ENCODE data around the gene AHCY. TPM values are rescaled to one million over a fixed set of nuclear protein-coding genes. Genes with fewer than 3 reads are reported as not detected.

Gene AHCY
- total and polyA plus RNA-seq, 2 donors (not counting 1 experiment from before 2014, with no cell fraction given) = 68.4 to 78.3 TPM

- no peak for TF ChIP-seq CTCF (conservative IDR thresholded peaks at IDR 0.05 in 1 of 2, IDR thresholded peaks at IDR 0.05 in 1 of 2; ENCODE audit: low read depth in 1 of 2, low read length in 2 of 2)
- no peak for TF ChIP-seq EZH2 (IDR thresholded peaks at IDR 0.05; ENCODE audit: low read length, missing control alignments)
- Histone ChIP-seq H3K27ac (ENCODE audit: insufficient read depth, low read length) (no peak overlapping the region), H3K9ac (ENCODE audit: insufficient read depth, low read length) (no peak overlapping the region), H3K4me1 (ENCODE audit: control insufficient read depth, extremely low read depth, insufficient read depth, low read length) (no peaks in the 10 kb centered on the region), H3K4me2 (ENCODE audit: extremely low read depth, insufficient read depth, low read length) (no peak overlapping the region), H3K79me2 (ENCODE audit: control insufficient read depth, insufficient read depth, low read length) (no peaks in the 10 kb centered on the region), H3K36me3 (ENCODE audit: control insufficient read depth, insufficient read depth, low read length) (peaks cover 10% of the 10 kb centered on the region), H4K20me1 (ENCODE audit: control insufficient read depth, extremely low read depth, insufficient read depth, low read length) (no peaks in the 10 kb centered on the region), H3K27me3 (ENCODE audit: control insufficient read depth, insufficient read depth, low read length) (no peaks in the 10 kb centered on the region), H3K9me3 (ENCODE audit: control insufficient read depth, insufficient read depth, low read depth, low read length) (no peaks in the 10 kb centered on the region), H2AFZ (ENCODE audit: low read length) (no peak overlapping the region), H3K4me3 (replicated peaks in 1 of 4; ENCODE audit: control extremely low read depth in 1 of 4, insufficient read depth in 1 of 4, low read depth in 3 of 4, low read length in 4 of 4) (no peak overlapping the region)
- DNase-seq (ENCODE audit: low read depth in 2 of 2) = no peak
Measured at GRCh38 chr20:34285450-34285849, 17.7 kb downstream of the AHCY start.

- Histone ChIP-seq H3K79me2 (ENCODE audit: control insufficient read depth, insufficient read depth, low read length) (no peaks in the 10 kb centered on the region), H3K4me3 (replicated peaks in 1 of 4; ENCODE audit: control extremely low read depth in 1 of 4, insufficient read depth in 1 of 4, low read depth in 3 of 4, low read length in 4 of 4) (no peak overlapping the region), H3K27me3 (ENCODE audit: control insufficient read depth, insufficient read depth, low read length) (no peaks in the 10 kb centered on the region), H3K4me2 (ENCODE audit: extremely low read depth, insufficient read depth, low read length) (no peak overlapping the region), H3K9me3 (ENCODE audit: control insufficient read depth, insufficient read depth, low read depth, low read length) (no peaks in the 10 kb centered on the region), H3K27ac (ENCODE audit: insufficient read depth, low read length) (no peak overlapping the region), H3K9ac (ENCODE audit: insufficient read depth, low read length) (no peak overlapping the region), H4K20me1 (ENCODE audit: control insufficient read depth, extremely low read depth, insufficient read depth, low read length) (no peaks in the 10 kb centered on the region), H2AFZ (ENCODE audit: low read length) (no peak overlapping the region), H3K4me1 (ENCODE audit: control insufficient read depth, extremely low read depth, insufficient read depth, low read length) (no peaks in the 10 kb centered on the region), H3K36me3 (ENCODE audit: control insufficient read depth, insufficient read depth, low read length) (peaks cover 8% of the 10 kb centered on the region)
- TF ChIP-seq CTCF (conservative IDR thresholded peaks at IDR 0.05 in 1 of 2, IDR thresholded peaks at IDR 0.05 in 1 of 2; ENCODE audit: low read depth in 1 of 2, low read length in 2 of 2) = no peak
- TF ChIP-seq EZH2 (IDR thresholded peaks at IDR 0.05; ENCODE audit: low read length, missing control alignments) = no peak
- no peak for DNase-seq (ENCODE audit: low read depth in 2 of 2)
Measured at GRCh38 chr20:34283844-34284243, 19.3 kb downstream of the AHCY start.

GRCh38 chr20:34282041-34282440 lies 21.1 kb downstream of the AHCY start:
- Histone ChIP-seq H3K79me2 (ENCODE audit: control insufficient read depth, insufficient read depth, low read length) (no peaks in the 10 kb centered on the region), H3K4me1 (ENCODE audit: control insufficient read depth, extremely low read depth, insufficient read depth, low read length) (no peaks in the 10 kb centered on the region), H3K27ac (ENCODE audit: insufficient read depth, low read length) (no peak overlapping the region), H3K4me2 (ENCODE audit: extremely low read depth, insufficient read depth, low read length) (no peak overlapping the region), H3K36me3 (ENCODE audit: control insufficient read depth, insufficient read depth, low read length) (peaks cover 8% of the 10 kb centered on the region), H3K9ac (ENCODE audit: insufficient read depth, low read length) (no peak overlapping the region), H3K27me3 (ENCODE audit: control insufficient read depth, insufficient read depth, low read length) (no peaks in the 10 kb centered on the region), H3K9me3 (ENCODE audit: control insufficient read depth, insufficient read depth, low read depth, low read length) (no peaks in the 10 kb centered on the region), H2AFZ (ENCODE audit: low read length) (no peak overlapping the region), H4K20me1 (ENCODE audit: control insufficient read depth, extremely low read depth, insufficient read depth, low read length) (no peaks in the 10 kb centered on the region), H3K4me3 (replicated peaks in 1 of 4; ENCODE audit: control extremely low read depth in 1 of 4, insufficient read depth in 1 of 4, low read depth in 3 of 4, low read length in 4 of 4) (no peak overlapping the region)
- no peak for DNase-seq (ENCODE audit: low read depth in 2 of 2)
- TF ChIP-seq EZH2 (IDR thresholded peaks at IDR 0.05; ENCODE audit: low read length, missing control alignments) (no peak), CTCF (conservative IDR thresholded peaks at IDR 0.05 in 1 of 2, IDR thresholded peaks at IDR 0.05 in 1 of 2; ENCODE audit: low read depth in 1 of 2, low read length in 2 of 2) (no peak)
